Nucleus accumbens (tissue), 56 donors: Measurements from ENCODE around the gene ZNF783.

ENCODE experiments used
- DNase-seq, 56 donors: peaks; one replicate each; lab custom pipeline; 2025; lab: John Stamatoyannopoulos, UW

The ZNF783 gene

GRCh38 chr7:149280151-149280550 is 18.2 kb downstream of the ZNF783 start:
- no peak for DNase-seq

DNA sequence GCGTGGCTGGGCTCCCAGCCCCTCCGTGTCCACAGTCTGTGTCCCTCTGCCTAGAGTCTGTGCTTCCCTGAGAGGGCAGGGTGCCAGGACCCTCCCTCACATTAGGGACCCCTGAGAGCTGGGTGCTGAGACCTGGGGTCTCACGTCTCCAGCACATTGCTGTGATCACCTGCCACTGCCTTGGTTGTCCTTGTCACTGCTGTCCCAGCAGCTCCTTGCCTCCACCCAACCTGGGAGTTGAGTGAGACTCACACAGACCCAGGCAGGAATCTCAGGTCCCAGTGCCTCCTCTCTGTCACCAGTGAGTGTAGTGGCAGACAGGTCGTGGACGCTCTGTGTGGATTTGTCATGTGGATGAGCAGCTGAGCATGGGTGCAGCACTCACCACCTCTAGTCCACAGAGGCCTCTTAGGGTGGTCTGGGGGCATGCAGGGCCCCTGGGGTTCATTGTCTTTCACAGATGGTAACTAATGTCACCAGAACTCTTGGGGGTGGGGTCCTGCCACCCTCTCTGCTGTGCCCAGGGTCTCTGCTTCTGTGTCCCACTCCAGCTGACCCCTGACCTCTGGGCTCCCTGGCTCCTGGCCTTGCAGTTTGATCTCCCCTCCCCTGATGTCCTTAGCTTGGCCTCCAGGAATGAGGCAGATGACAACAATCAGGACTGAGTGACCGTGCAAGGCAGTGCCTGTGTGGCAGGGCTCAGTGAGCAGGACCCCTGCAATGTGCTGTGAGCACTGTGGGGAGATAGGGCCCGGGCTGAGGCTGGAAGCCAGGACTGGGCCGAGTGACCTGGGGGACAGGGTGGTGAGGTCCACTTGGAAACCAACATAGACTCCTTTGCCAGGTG is 18.9 kb downstream of the ZNF783 start:
- DNase-seq, result no peak

GRCh38 chr7:149281508-149282330 is 19.7 kb downstream of the ZNF783 start:
- DNase-seq, result no peak

GRCh38 chr7:149282331-149282655 is 20.3 kb downstream of the ZNF783 start:
- no peak for DNase-seq

GRCh38 chr7:149283321-149283720 is 21.3 kb downstream of the ZNF783 start:
- DNase-seq, result no peak

- no peak for DNase-seq
Measured at GRCh38 chr7:149284343-149284742, 22.3 kb downstream of the ZNF783 start.

DNA sequence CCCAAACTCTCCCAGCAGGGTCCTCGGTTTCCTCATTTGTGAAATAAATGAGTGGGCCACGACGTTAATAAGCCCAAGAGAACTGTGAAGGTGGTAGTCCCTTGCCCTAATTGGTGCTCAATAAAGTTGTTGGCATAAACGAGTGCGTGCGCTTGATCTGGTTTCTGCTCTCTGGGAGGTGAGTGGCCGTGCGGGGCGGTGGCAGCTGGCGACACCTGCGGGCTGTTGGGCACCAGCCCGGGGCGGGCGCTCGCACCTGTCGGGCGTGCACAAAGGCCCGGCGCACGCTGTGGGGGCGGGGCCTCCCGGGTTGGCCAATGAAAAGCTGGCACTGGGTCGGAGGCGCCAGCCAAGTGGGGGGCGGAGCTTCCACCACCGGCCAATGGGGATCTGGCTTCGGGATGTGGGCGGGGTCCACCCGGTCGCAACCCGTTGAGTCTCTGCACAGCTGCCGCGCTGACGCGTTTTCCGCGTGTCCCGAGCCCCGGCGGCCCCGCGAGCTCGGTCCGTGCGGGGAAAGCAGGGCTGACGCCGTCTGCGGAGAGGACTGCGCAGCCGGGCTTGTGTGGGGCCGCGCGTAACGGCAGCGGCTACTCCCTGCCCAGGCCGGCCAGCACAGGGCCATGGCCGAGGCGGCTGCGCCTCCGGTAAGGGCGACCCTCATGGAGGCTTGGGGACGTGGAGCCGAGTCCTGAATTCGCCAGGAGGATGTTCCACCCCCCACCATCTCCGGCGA is 23.0 kb downstream of the ZNF783 start:
- DNase-seq, result peak; percentile 56 to 97 (median 89)

DNA sequence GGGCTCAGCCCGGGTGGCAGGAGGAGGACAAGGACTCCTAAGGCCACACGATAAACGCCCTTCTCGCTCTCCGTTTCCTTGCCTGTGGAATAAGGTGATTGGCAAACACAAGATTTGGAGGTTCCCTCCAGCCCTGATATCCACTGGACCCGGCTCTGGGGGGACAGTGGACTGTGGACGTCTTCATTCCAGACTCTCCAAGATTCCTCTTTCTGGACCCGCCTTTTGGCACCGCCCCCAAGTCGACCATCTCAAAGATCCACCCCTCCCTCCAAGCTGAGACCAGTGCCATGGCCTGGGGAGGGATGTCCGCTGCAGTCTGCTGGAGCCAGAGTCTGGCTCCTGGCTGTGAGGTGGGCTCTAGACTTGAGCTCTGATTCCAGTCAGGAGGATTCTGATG is 23.6 kb downstream of the ZNF783 start:
- DNase-seq, result peak in 5 of 56 donors; percentile 20 to 35 (median 25)

DNA sequence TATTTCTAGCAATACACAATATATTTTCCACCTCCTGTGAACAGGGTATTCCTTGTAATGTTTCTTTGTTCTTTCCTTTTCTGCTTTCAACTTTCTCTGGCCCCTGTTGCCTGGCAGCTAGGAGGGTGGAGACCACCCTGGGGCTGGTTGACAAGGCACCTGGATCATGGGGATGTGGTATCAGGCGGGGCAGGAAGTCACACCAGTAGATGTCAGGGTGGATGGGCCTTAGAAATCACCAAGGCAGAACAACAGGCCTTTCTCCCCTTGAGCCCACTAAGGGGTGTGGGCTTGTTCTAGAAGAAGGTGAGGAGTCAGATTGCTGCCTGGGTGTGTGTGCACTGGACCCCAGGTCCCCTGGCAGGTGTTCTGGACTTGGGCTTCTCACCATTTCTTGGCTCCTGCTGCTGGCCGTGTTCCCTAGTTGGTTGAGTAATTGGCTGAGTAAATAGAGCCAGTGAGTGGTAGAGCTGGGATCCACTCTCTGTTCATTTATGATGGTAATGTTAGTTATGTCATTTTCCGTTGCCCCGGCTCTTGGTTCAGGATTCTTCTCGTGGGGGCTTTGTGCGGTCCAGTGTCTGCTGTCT is 24.9 kb downstream of the ZNF783 start:
- DNase-seq, result no peak

GRCh38 chr7:149287622-149288021 is 25.6 kb downstream of the ZNF783 start:
- DNase-seq, result no peak

DNA sequence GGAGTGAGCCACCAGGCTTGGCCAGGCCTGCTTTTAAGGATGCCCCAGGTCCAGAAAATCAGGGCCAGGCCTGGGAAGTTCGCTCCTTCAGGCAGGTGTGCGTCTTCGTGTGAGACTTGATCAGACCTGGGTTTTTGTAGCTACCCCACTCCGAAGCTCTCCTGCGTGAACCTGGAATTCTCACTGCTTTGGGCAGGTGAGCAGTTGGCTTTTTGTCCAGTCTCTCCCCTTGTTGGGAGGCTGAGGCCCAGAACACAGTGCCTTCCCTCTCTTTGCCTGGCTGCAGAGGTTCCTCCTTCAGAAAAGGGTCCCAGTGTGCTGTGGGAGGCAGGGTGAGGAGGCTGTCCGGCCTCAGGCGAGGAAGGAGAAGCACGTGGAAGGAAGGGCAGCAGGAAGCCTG is 27.3 kb downstream of the ZNF783 start:
- no peak for DNase-seq

GRCh38 chr7:149289856-149290255 is 27.9 kb downstream of the ZNF783 start:
- DNase-seq, result no peak

DNA sequence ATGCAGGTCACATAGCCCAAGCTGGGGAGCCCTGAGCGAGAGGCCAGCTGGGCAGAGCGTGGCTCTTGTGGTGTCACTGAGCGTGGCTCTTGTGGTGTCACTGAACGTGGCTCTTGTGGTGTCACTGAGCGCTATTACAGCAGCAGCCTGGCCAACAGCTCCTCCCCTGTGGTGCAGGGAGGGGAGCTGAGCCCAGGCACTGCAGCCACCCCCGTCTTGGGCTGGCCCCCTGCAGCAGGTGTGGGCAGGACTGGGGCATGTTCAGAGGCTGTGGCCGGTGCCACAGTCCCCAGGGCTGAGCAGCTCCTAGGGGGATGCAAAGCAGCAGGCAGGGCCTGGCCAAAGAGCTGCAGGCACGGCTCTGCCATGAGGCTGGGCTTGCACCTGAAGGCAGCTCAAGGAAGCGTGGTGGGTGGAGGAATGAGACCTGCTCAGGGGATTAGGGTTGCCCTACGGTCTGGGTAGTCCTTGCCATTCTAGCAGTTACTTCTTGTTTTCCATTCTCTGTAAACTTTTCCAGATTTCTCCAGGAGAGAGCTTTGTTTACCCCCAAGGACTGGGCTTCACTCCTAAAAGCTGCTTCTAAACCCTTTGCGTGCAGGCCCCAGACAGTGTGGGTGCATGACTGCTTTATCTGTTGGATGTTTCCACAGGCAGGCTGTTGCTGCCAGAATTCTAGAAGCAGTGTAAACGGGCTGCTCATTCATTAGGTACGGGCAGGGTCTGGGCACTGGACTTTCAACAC is 29.2 kb downstream of the ZNF783 start:
- no peak for DNase-seq

- no peak for DNase-seq
Measured at GRCh38 chr7:149291781-149292461, 29.9 kb downstream of the ZNF783 start.

- DNase-seq, result no peak
Measured at GRCh38 chr7:149292462-149292823, 30.4 kb downstream of the ZNF783 start.

DNA sequence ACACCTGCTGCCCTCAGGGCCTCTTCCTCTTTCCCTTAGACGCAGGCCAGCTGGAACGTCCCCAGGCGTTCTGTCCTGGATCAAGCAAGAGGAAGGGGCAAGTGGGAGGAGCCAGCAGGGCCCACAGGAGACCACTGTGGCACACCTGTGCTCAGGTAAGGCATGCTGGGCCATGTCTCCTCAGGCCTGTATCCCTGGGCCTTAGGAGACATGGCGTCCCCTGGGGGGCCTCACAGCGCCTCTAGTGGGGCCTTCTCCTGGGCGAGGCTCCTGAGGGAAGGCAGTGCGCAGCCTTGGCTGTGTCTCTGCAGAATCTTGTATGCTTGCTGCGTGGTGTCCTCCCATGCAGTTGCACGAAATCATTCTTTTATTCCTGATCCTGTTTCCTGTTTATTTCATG is 31.3 kb downstream of the ZNF783 start:
- DNase-seq, result no peak

- DNase-seq, result no peak
Measured at GRCh38 chr7:149293946-149294633, 32.1 kb downstream of the ZNF783 start.

DNA sequence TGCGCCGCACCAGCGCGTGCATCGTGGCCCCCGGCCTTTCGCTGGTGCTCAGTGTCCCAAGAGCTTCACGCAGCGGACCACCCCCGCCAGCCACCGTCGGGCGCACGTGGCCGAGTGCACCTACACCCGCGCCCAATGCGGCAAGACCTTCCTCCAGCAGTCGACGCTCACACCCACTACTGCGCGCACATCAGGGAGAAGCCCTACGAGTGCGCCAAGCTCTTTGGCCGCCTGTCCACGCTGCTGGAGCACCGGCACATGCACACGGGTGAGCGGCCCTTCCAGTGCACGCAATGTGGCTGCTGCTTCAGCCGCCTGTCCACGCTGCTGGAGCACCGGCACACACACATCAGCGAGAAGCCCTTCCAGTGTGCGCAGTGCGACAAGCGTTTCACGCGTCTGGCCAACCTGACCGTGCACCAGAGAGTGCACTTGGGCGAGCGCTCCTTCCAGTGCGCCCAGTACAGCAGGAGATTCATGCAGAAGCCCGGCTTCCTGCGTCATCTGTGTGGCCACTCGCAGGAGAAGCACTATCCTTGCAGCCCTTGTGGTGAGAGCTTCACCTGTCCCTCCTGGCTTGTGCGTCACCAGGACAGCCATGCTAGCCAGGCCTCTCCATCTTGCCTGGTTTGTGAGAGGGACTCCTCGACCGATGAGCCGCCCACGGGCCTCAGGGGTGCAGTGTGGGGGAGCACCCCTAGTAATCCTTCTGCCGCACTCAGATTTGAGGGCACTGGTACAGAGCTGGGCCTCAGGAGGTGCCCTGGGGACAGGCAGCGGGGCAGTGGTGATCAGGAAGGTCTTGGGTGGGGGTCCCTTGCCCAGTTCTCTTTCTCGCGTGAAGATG is 32.9 kb downstream of the ZNF783 start:
- no peak for DNase-seq
